Upper lobe of left lung (tissue), 4 donors: ENCODE data around the gene MEGF10.

Experiments
- POLR2A ChIP-seq, 4 donors: fragments of 450-650 bp; IDR thresholded peaks; one replicate each; pipeline ENCODE4 v1.5.1; 2016 to 2017; ENCODE audit warnings: antibody characterized with exemption in 4 of 4, mild to moderate bottlenecking in 2 of 4
- POLR2AphosphoS5 ChIP-seq, 2 donors: sonication (generic); formaldehyde crosslinking; IDR thresholded peaks; one replicate each; pipeline ENCODE4 v1.5.1; 2017; ENCODE audit warnings: antibody characterized with exemption in 2 of 2
- TF ChIP-seq, protein P1 (sequence below), 6 experiments: fragments of 450-650 bp in 4 of 6; fragments of 200-600 bp in 2 of 6; sonication (generic) in 2 of 6; IDR thresholded peaks; one replicate each; pipeline ENCODE4 v1.5.1; 2016 to 2019; ENCODE audit warnings: antibody characterized with exemption in 6 of 6

DNA sequence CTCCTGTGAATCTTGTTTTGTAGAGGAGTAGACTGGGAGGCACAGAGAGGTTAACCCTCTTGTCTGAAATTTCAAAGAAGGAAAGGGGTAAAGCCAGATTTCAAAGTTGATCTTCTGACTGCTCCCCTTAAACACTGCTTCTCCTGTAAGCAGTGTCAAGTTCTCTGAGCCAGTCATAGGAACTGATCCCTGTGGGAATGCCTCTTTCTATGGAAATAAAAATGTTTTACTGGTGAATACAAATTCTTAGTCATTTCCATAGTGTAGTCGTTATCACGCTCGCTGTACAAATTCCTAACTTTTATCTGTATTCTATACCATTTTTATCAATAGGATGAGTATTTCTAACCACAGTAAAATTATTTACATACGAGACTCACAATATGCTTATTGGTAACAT is 160.5 kb downstream of the MEGF10 start:
- TF ChIP-seq, protein P1, sequence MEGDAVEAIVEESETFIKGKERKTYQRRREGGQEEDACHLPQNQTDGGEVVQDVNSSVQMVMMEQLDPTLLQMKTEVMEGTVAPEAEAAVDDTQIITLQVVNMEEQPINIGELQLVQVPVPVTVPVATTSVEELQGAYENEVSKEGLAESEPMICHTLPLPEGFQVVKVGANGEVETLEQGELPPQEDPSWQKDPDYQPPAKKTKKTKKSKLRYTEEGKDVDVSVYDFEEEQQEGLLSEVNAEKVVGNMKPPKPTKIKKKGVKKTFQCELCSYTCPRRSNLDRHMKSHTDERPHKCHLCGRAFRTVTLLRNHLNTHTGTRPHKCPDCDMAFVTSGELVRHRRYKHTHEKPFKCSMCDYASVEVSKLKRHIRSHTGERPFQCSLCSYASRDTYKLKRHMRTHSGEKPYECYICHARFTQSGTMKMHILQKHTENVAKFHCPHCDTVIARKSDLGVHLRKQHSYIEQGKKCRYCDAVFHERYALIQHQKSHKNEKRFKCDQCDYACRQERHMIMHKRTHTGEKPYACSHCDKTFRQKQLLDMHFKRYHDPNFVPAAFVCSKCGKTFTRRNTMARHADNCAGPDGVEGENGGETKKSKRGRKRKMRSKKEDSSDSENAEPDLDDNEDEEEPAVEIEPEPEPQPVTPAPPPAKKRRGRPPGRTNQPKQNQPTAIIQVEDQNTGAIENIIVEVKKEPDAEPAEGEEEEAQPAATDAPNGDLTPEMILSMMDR (IDR thresholded peaks at IDR 0.05), result no peak
- TF ChIP-seq POLR2AphosphoS5 (IDR thresholded peaks at IDR 0.05) (no peak), POLR2A (IDR thresholded peaks at IDR 0.05) (no peak)
